Neural cell (in vitro differentiated cells): Measurements from ENCODE around the gene PHF21A.
A peak's percentile ranks its signal among the peaks of the same experiment; 100 is the strongest.

Source experiments
- CTCF ChIP-seq: fragments of 450-650 bp; IDR thresholded peaks from 2 replicates; pipeline ENCODE4 v1.5.1; 2014; ENCODE audit warnings: antibody characterized with exemption, mild to moderate bottlenecking, moderate library complexity; ENCODE audit not compliant: poor library complexity, severe bottlenecking
- EP300 ChIP-seq: fragments of 450-650 bp; conservative IDR thresholded peaks from 2 replicates; pipeline ENCODE4 v1.6.1; 2014; ENCODE audit warnings: antibody characterized with exemption, mild to moderate bottlenecking, moderate library complexity; ENCODE audit not compliant: poor library complexity, severe bottlenecking
- EZH2 ChIP-seq: fragments of 200-600, 300-800 bp; shearing (Covaris generic), sonication (generic); IDR thresholded peaks from 2 replicates; pipeline ENCODE4 v1.6.1; 2014; ENCODE audit warnings: antibody characterized with exemption, low read length, borderline replicate concordance, mild to moderate bottlenecking; ENCODE audit not compliant: insufficient read depth, poor library complexity, severe bottlenecking
- MXI1 ChIP-seq: fragments of 450-650 bp; conservative IDR thresholded peaks from 2 replicates; pipeline ENCODE4 v1.6.1; 2014; ENCODE audit warnings: antibody characterized with exemption, mild to moderate bottlenecking; ENCODE audit not compliant: poor library complexity, severe bottlenecking
- POLR2AphosphoS5 ChIP-seq: IDR thresholded peaks from 2 replicates; pipeline ENCODE4 v1.6.1; 2012
- RAD21 ChIP-seq: fragments of 450-650 bp; conservative IDR thresholded peaks from 2 replicates; pipeline ENCODE4 v1.6.1; 2014; ENCODE audit warnings: antibody characterized with exemption, mild to moderate bottlenecking, moderate library complexity
- REST ChIP-seq: IDR thresholded peaks from 2 replicates; pipeline ENCODE4 v1.6.1; 2012; ENCODE audit warnings: borderline replicate concordance
- TAF1 ChIP-seq: IDR thresholded peaks from 2 replicates; pipeline ENCODE4 v1.6.1; 2012; ENCODE audit warnings: low read depth

GRCh38 chr11:45885274-45885920, 235.9 kb downstream of the PHF21A start, which contains the start of gene MAPK8IP1:
- no peak for TF ChIP-seq CTCF
- TF ChIP-seq REST = peak; percentile 45
- TF ChIP-seq EP300 = peak; percentile 21
- no peak for TF ChIP-seq EZH2
- peak; percentile 57 for TF ChIP-seq POLR2AphosphoS5
- TF ChIP-seq TAF1 = no peak
- no peak for TF ChIP-seq RAD21
- TF ChIP-seq MXI1 = peak; percentile 47
